Tibial nerve (tissue), 3 donors: ENCODE measurements around the gene AKAP7.

Experiments
- CTCF ChIP-seq, 5 experiments: fragments of 200-600 bp in 3 of 5; fragments of 450-650 bp in 2 of 5; sonication (generic) in 3 of 5; IDR thresholded peaks; one replicate each; pipeline ENCODE4 v1.5.1; 2016 to 2019; ENCODE audit warnings: antibody characterized with exemption in 5 of 5, mild to moderate bottlenecking in 3 of 5, moderate library complexity in 2 of 5
- POLR2A ChIP-seq, 2 donors: fragments of 450-650 bp; IDR thresholded peaks; one replicate each; pipeline ENCODE4 v1.6.1; 2017; ENCODE audit warnings: antibody characterized with exemption in 2 of 2, mild to moderate bottlenecking in 2 of 2, moderate library complexity in 2 of 2

- TF ChIP-seq CTCF (IDR thresholded peaks at IDR 0.05) (no peak), POLR2A (IDR thresholded peaks at IDR 0.05) (no peak)
Observed at GRCh38 chr6:131322125-131322524, 186.9 kb downstream of the AKAP7 start.
